Activated effector memory CD4-positive, alpha-beta T cell treated with Interleukin-2 at 50 U/mL for 16 hours (primary cell): ENCODE results near the gene PARD3.
"Not testable (repeated sequence)": the region's sequence is repeated elsewhere in the genome, so short reads cannot be mapped to it uniquely, and the experiment has no call there.

Experiments
- DNase-seq: peaks from one replicate; pipeline ENCODE4 v3.0.0-alpha.2; 2020

Gene PARD3

DNA sequence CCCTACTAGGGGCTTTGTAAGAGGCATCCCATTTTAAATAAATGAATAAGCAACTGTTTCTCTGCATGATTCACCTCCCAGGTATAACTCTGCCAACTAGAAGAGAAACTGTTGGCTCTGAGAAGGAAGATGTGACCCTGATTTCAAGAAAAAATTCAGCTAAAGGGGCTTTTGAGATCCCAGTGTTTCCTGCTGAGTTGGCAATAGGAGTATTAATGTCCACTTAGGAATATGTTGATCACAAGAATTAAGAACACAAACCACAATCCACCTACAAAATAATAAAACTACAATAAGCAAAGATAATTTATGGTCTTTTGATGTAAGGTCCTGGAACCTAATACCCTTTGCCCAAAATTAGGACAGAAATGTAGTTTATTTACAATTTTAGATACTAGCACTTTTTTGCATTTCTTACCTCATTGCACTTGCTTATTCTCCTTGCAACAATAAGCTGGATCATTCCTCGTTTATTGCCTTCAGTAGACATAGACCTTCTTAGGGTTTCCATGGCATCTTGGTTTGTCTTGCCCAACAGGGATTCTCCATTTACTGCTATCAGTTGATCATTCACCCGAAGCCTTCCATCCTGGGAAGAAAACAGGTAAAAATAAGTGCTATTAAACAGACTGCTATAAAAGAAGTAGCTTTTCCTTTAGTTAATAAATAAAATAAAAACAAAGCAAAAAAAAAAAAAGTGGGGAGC is 456.2 kb downstream of the PARD3 start:
- DNase-seq = no peak

GRCh38 chr10:34356463-34356862 is 458.6 kb downstream of the PARD3 start:
- DNase-seq = no peak

GRCh38 chr10:34353530-34353929 is 461.6 kb downstream of the PARD3 start:
- DNase-seq = not testable (repeated sequence)

DNA sequence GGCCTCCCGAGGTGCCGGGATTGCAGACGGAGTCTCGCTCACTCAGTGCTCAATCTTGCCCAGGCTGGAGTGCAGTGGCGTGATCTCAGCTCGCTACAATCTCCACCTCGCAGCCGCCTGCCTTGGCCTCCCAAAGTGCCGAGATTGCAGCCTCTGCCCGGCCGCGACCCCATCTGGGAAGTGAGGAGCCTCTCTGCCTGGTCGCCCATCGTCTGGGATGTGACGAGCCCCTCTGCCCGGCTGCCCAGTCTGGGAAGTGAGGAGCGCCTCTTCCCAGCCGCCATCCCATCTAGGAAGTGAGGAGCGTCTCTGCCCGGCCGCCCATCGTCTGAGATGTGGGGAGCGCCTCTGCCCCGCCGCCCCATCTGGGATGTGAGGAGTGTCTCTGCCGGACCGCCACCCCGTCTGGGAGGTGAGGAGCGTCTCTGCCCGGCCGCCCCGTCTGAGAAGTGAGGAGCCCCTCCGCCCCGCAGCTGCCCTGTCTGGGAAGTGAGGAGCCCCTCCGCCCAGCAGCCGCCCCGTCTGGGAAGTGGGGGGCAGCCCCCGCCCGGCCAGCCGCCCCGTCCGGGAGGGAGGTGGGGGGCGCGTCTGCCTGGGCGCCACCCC is 462.4 kb downstream of the PARD3 start:
- DNase-seq = not testable (repeated sequence)

DNA sequence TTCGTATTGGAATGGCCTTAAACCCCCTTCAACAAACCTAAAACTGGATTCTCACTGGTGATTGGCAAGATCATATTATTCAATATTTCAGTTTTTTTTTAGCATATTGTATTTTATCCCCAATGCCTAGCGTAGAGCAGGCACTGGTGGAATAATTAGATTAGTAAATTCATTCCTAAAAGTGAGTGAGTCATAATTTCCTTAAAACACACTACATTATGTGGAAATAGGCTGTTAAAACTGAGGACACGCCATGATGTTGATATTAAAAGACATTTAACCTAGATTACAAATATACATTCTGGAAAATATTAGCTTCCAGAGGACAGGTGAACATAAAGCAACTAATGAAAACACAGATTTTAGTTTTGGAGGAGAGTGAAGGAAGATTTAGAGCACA is 463.9 kb downstream of the PARD3 start:
- no peak for DNase-seq

- DNase-seq = no peak
Measured at GRCh38 chr10:34348917-34349485, 466.1 kb downstream of the PARD3 start.

DNA sequence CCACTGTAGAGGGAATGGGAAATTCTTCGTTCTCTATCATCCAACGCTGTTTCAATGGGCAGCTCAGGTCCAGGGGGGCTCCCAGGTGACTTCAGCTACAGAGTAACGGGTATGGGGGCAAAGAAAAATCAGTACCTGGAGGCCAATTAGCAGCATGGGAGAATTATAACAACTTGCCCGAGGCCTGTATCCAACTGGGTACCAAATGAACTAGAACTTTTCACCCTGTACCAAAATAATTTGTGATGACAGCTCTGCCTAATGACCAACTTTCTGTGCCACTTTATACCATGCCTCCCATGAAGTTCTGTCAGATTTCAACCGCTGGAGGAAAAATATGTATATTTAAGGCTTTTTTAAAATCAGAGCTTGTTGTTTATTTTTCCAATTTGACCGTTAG is 467.1 kb downstream of the PARD3 start:
- no peak for DNase-seq

GRCh38 chr10:34347131-34347530 is 468.0 kb downstream of the PARD3 start:
- no peak for DNase-seq

DNA sequence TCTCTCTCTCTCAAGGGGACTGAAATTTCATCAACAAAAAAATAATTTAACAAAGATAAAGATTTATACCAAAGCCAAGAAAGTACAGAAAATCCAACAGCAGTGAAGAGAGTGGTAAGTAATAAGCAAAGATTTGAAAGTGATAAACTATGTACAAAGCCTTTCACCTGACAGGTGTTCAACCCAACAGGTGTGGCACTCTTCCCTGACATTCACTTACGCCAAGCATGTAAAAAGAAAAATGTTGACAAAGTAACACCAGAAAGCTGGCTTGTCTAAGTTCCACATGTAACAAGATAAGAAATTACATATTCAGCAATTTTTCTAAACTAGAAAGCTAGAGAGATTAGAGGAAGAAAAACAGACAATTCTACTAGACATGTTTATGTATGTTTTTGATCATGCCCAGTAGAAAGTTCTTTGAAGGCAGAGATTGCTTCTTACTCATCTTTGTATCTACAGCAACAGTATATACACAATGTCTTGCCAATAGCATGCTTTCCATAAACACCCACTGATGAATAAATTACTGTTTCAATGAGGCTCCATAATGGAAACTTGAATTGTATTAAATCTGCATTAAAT is 468.5 kb downstream of the PARD3 start:
- no peak for DNase-seq

- no peak for DNase-seq
Measured at GRCh38 chr10:34345383-34345782, 469.7 kb downstream of the PARD3 start.

GRCh38 chr10:34343764-34344163 is 471.3 kb downstream of the PARD3 start:
- DNase-seq = no peak

GRCh38 chr10:34341473-34341872 is 473.6 kb downstream of the PARD3 start:
- DNase-seq = no peak

DNA sequence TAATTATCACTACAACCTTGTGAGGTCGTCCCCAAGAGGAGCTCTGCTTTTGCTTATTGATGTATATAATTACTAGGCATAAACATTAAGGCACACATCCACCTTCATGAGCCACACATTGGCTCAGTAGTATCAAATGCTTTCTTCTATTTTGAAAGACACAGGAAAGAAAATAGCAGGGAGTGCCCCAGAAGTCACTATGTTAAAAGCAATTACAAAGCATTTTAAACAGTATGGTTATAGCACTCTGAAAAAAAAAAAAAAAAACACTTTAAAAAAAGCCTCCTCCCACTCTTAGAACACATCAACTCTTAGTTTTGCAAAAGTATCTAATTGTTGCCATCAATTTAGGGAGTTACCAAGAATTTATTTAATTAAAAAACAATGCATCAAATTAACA is 474.2 kb downstream of the PARD3 start:
- no peak for DNase-seq

- no peak for DNase-seq
Measured at GRCh38 chr10:34339816-34340553, 475.1 kb downstream of the PARD3 start.

GRCh38 chr10:34337917-34338316 is 477.2 kb downstream of the PARD3 start:
- DNase-seq = no peak

DNA sequence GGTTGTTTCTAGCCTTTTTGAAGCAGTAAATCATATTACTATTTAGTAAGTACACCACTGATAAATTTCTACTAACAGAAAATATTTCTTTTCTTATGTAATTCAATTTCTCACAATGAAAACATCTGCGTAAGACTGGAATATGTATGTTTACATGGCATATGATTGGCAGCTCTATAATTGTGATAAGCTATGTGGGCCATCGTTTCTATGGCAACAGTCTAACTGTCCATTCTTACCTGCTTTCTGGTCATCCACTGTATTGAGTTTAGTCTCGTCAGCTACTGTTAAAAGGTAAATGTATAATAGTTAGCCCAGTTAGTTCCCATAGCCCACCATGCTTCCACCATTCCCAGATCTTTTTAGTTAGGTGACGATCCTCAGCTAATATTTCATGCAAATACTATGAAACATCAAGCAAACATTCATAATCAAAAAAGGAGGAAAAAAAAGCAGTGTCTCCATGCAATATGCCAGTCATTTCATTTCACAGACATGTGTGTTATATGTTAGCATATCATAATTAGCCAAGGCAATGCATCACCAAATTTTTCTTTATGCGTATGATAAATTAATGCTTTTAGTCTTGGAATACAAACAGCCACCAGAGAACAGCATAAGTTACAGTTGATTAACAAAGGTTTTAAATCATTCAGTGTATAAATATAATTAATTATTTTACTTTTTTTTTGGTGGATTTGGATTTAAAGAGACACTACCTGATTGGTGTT is 479.0 kb downstream of the PARD3 start:
- DNase-seq = no peak

GRCh38 chr10:34334908-34335307 is 480.2 kb downstream of the PARD3 start:
- no peak for DNase-seq

DNA sequence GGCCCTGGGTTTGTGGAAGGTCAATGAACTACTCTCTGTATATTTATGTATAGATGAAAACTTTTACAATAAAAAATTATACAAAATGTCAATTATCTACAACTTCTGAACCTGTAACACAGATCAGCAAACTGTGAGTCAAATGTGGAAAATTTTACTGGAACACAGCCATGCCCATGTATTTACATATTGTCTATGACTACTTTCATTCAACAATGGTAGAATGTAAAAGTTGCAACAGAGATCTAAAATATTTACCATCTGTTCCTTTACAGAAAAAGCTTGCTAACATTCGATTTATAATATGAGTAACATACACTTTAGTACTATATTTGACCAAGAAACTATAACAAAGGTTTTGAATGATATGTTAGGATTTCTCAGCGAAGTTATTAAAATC is 481.6 kb downstream of the PARD3 start:
- DNase-seq = no peak

DNA sequence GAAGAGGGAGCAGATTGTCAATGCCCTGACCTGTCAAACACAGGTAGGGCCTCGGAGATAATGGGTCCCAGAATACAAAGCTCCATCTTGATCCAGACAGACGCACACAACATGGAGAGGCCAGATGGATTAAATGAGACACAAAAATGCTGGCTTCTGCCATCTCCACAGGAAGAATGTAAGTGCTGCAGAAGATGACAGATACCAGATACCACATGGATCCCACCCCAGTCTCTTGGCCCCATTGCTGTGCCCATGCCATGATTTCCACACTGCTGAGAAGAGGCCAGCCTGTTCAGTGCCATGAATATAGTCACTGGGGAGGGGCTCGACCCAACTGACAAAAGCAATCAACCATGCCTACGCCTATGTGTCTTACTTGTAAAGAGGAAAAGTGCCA is 487.9 kb downstream of the PARD3 start:
- DNase-seq = no peak

DNA sequence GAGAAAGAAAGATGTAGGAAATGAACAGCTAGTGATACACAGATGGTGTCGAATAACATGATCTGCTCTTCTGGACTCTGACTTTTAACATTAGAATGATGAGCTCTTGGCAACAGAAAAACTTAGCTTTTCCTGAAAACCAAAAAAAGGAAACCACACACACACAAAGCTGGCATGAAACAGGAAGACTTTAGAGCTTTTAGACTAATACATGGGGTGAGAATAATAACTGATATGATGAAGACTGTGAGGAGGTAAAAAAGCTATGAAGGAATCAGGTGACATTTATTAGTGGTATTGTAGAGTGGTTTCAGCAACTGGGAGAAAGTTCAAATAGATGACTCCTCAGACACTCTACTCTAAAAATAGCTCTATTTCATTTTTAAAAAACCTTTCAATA is 491.9 kb downstream of the PARD3 start:
- no peak for DNase-seq

GRCh38 chr10:34320265-34320664 is 494.8 kb downstream of the PARD3 start:
- no peak for DNase-seq

DNA sequence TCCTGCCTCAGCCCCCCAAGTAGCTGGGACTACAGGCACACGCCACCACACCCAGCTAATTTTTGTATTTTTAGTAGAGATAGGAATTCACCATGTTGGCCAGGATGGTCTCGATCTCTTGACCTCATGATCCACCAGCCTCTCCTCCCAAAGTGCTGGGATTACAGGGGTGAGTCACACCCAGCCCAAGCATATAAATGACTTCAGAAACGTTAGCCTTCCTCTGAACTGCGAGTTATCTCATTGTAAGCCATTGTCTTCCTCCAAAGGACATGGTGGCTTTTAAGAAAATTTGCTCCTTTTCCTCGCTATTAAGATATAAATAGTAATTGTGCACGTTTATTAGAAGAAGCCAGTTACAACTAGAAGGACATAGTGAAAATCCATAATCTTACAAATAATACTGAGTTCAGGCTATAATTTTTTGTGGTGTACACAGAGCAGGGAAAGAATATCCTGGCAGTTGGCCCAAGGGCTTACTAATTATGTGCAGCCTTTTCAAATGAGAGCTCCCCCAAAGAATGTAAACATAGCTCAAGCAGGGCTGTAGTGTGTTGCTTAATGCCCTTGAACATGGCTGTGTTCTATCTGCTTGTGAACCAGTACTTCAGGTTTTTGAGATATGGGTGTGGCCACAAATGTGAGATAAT is 495.8 kb downstream of the PARD3 start:
- no peak for DNase-seq
